CD8-positive, alpha-beta memory T cell (primary cell): ENCODE data around the gene NET1. TPM values are rescaled to one million over a fixed set of nuclear protein-coding genes. Genes with fewer than 3 reads are reported as not detected.

Experiments used
- CTCF ChIA-PET: fragments of 350-600 bp; sonication (Branson Sonifier 250); formaldehyde crosslinking; loops from one replicate; lab custom pipeline; 2021; ENCODE audit warnings: antibody characterized with exemption; lab: Charles Lee
- POLR2A ChIA-PET: fragments of 350-600 bp; sonication (Branson Sonifier 250); formaldehyde crosslinking; loops from one replicate; lab custom pipeline; 2021; ENCODE audit warnings: antibody characterized with exemption; lab: Charles Lee
- DNase-seq, 5 donors: peaks; one replicate each; pipeline versions ENCODE4 v3.0.0 to v3.0.0-alpha.2; 2020 to 2022; ENCODE audit warnings: mixed read lengths in 1 of 5
- H3K27ac ChIP-seq: one replicate; pipeline ENCODE4 v1.7.0; 2013; ENCODE audit warnings: low read depth, mild to moderate bottlenecking, low read length, moderate library complexity
- H3K27me3 ChIP-seq: 2 replicates; pipeline ENCODE4 v1.7.0; 2013; ENCODE audit warnings: low read length, mild to moderate bottlenecking; ENCODE audit not compliant: insufficient read depth, poor library complexity, severe bottlenecking
- H3K36me3 ChIP-seq: 2 replicates; pipeline ENCODE4 v1.7.0; 2013; ENCODE audit warnings: mild to moderate bottlenecking, low read length, moderate library complexity; ENCODE audit not compliant: insufficient read depth
- H3K4me1 ChIP-seq: 2 replicates; pipeline ENCODE4 v1.7.0; 2013; ENCODE audit warnings: mild to moderate bottlenecking, low read length, moderate library complexity; ENCODE audit not compliant: insufficient read depth
- H3K4me3 ChIP-seq: 2 replicates; pipeline ENCODE4 v1.7.0; 2013; ENCODE audit warnings: mild to moderate bottlenecking, low read length
- H3K9me3 ChIP-seq: 2 replicates; pipeline ENCODE4 v1.7.0; 2013; ENCODE audit warnings: mild to moderate bottlenecking, low read length
- H3K27ac Mint-ChIP-seq, 8 donors: one replicate each; pipeline ENCODE4 v1.8.0; 2020 to 2021; ENCODE audit warnings: mixed read lengths in 8 of 8, mild to moderate bottlenecking in 6 of 8, inconsistent platforms in 3 of 8, moderate library complexity in 3 of 8
- H3K27me3 Mint-ChIP-seq, 2 donors: one replicate each; pipeline ENCODE4 v1.8.0; 2020 to 2021; ENCODE audit warnings: mixed read lengths in 2 of 2, mild to moderate bottlenecking in 1 of 2, moderate library complexity in 1 of 2
- H3K36me3 Mint-ChIP-seq, 3 donors: one replicate each; pipeline ENCODE4 v1.8.0; 2020 to 2021; ENCODE audit warnings: mixed read lengths in 3 of 3, inconsistent platforms in 1 of 3, mild to moderate bottlenecking in 1 of 3
- H3K4me1 Mint-ChIP-seq, 3 donors: one replicate each; pipeline ENCODE4 v1.8.0; 2020 to 2021; ENCODE audit warnings: mixed read lengths in 3 of 3, inconsistent platforms in 1 of 3, mild to moderate bottlenecking in 1 of 3
- H3K4me3 Mint-ChIP-seq, 7 donors: one replicate each; pipeline ENCODE4 v1.8.0; 2020 to 2021; ENCODE audit warnings: mixed read lengths in 7 of 7, mild to moderate bottlenecking in 6 of 7, moderate library complexity in 4 of 7, inconsistent platforms in 2 of 7
- H3K9me3 Mint-ChIP-seq, 5 donors: one replicate each; pipeline ENCODE4 v1.8.0; 2020 to 2022; ENCODE audit warnings: mixed read lengths in 5 of 5, mild to moderate bottlenecking in 3 of 5, moderate library complexity in 2 of 5, inconsistent platforms in 1 of 5
- polyA plus RNA-seq: library from polyadenylated mRNA; unstranded; fragments of 300-500 nt; fragmentation: Illumina TruSeq; gene quantifications from one replicate; pipeline ENCODE4 v1.2.3, GENCODE V29; 2021
- total RNA-seq, 2 experiments: library from RNA; stranded (reverse); gene quantifications; one replicate each; pipeline ENCODE4 v1.2.3, GENCODE V29; 2021

Gene NET1
- total and polyA plus RNA-seq, 3 experiments from 2014 or later: 1.8 to 21.5 (median 20.4) TPM

- Mint-ChIP-seq H3K9me3 (no peaks in the 10 kb centered on the region), H3K27me3 (no peaks in the 10 kb centered on the region), H3K4me3 (no peak overlapping the region), H3K36me3 (no peaks in the 10 kb centered on the region), H3K4me1 (peaks cover 0 to 2% (median 1%) of the 10 kb centered on the region in 3 donors), H3K27ac (no peak overlapping the region)
- no peak for DNase-seq
- no peaks in the 10 kb centered on the region for H3K36me3 ChIP-seq
- peak overlapping the region; percentile 81 for H3K27ac ChIP-seq
- peaks cover 7% of the 10 kb centered on the region for H3K4me1 ChIP-seq
- POLR2A ChIA-PET: no interaction called here
- H3K4me3 ChIP-seq: no peak overlapping the region
- H3K27me3 ChIP-seq: no peaks in the 10 kb centered on the region
- no peaks in the 10 kb centered on the region for H3K9me3 ChIP-seq
- CTCF ChIA-PET: interaction anchor here (1.6 kb wide), 1 partner anchor 21 kb away, joined by 3 read pairs; no protein-coding TSS in a partner anchor
These were observed 50.5 kb downstream of the NET1 start for GRCh38 chr10:5462841-5463293.

GRCh38 chr10:5464546-5464945 is 52.2 kb downstream of the NET1 start:
- DNase-seq: no peak
- Mint-ChIP-seq H3K27ac (no peak overlapping the region), H3K36me3 (no peaks in the 10 kb centered on the region), H3K27me3 (peaks cover 0 to 1% of the 10 kb centered on the region in 2 donors), H3K9me3 (no peaks in the 10 kb centered on the region), H3K4me3 (no peak overlapping the region), H3K4me1 (no peaks in the 10 kb centered on the region)
- H3K27me3 ChIP-seq: no peaks in the 10 kb centered on the region
- no peak overlapping the region for H3K27ac ChIP-seq
- H3K9me3 ChIP-seq: no peaks in the 10 kb centered on the region
- no peaks in the 10 kb centered on the region for H3K36me3 ChIP-seq
- H3K4me3 ChIP-seq: no peak overlapping the region
- POLR2A ChIA-PET: no interaction called here
- CTCF ChIA-PET: interaction anchor here (1.6 kb wide), 1 partner anchor 22 kb away, joined by 3 read pairs; no protein-coding TSS in a partner anchor
- no peaks in the 10 kb centered on the region for H3K4me1 ChIP-seq

- H3K27ac Mint-ChIP-seq: no peak overlapping the region
- Histone ChIP-seq H3K4me3 (no peak overlapping the region), H3K27me3 (no peaks in the 10 kb centered on the region), H3K27ac (no peak overlapping the region), H3K36me3 (no peaks in the 10 kb centered on the region), H3K4me1 (no peaks in the 10 kb centered on the region), H3K9me3 (no peaks in the 10 kb centered on the region)
- CTCF ChIA-PET: no interaction called here
- no peak overlapping the region for H3K4me3 Mint-ChIP-seq
- H3K9me3 Mint-ChIP-seq: no peaks in the 10 kb centered on the region
- DNase-seq: no peak
- POLR2A ChIA-PET: no interaction called here
- no peaks in the 10 kb centered on the region for H3K4me1 Mint-ChIP-seq
- H3K27me3 Mint-ChIP-seq: peaks cover 0 to 1% of the 10 kb centered on the region in 2 donors
- H3K36me3 Mint-ChIP-seq: no peaks in the 10 kb centered on the region
These were observed 53.7 kb downstream of the NET1 start for GRCh38 chr10:5465976-5466450.

GRCh38 chr10:5466451-5467206 is 54.3 kb downstream of the NET1 start:
- H3K27me3 ChIP-seq: no peaks in the 10 kb centered on the region
- DNase-seq: no peak
- Mint-ChIP-seq H3K27me3 (peaks cover 0 to 1% of the 10 kb centered on the region in 2 donors), H3K4me1 (no peaks in the 10 kb centered on the region), H3K36me3 (no peaks in the 10 kb centered on the region), H3K9me3 (no peaks in the 10 kb centered on the region), H3K27ac (no peak overlapping the region), H3K4me3 (no peak overlapping the region)
- H3K9me3 ChIP-seq: no peaks in the 10 kb centered on the region
- POLR2A ChIA-PET: no interaction called here
- no peaks in the 10 kb centered on the region for H3K36me3 ChIP-seq
- no peak overlapping the region for H3K4me3 ChIP-seq
- H3K4me1 ChIP-seq: no peaks in the 10 kb centered on the region
- CTCF ChIA-PET: no interaction called here
- H3K27ac ChIP-seq: peak overlapping the region; percentile 43

GRCh38 chr10:5467207-5467535 is 54.8 kb downstream of the NET1 start:
- no peaks in the 10 kb centered on the region for H3K4me1 Mint-ChIP-seq
- no peaks in the 10 kb centered on the region for H3K36me3 Mint-ChIP-seq
- Histone ChIP-seq H3K27me3 (no peaks in the 10 kb centered on the region), H3K4me1 (no peaks in the 10 kb centered on the region), H3K36me3 (no peaks in the 10 kb centered on the region), H3K27ac (peak overlapping the region; percentile 43), H3K9me3 (no peaks in the 10 kb centered on the region), H3K4me3 (no peak overlapping the region)
- no peak for DNase-seq
- no peak overlapping the region for H3K27ac Mint-ChIP-seq
- H3K27me3 Mint-ChIP-seq: peaks cover 0 to 1% of the 10 kb centered on the region in 2 donors
- ChIA-PET POLR2A (no interaction called here), CTCF (no interaction called here)
- no peak overlapping the region for H3K4me3 Mint-ChIP-seq
- H3K9me3 Mint-ChIP-seq: no peaks in the 10 kb centered on the region

GRCh38 chr10:5467634-5468255 is 55.4 kb downstream of the NET1 start:
- POLR2A ChIA-PET: no interaction called here

GRCh38 chr10:5468262-5469106 is 56.1 kb downstream of the NET1 start:
- Histone ChIP-seq H3K36me3 (no peaks in the 10 kb centered on the region), H3K27ac (peak overlapping the region; percentile 43), H3K9me3 (no peaks in the 10 kb centered on the region), H3K27me3 (no peaks in the 10 kb centered on the region), H3K4me1 (no peaks in the 10 kb centered on the region), H3K4me3 (no peak overlapping the region)
- no peaks in the 10 kb centered on the region for H3K9me3 Mint-ChIP-seq
- H3K4me3 Mint-ChIP-seq: no peak overlapping the region
- no peak overlapping the region for H3K27ac Mint-ChIP-seq
- H3K36me3 Mint-ChIP-seq: no peaks in the 10 kb centered on the region
- ChIA-PET POLR2A (interaction anchor here (0.7 kb wide), 1 partner anchor 22 kb away, joined by 4 read pairs; no protein-coding TSS in a partner anchor), CTCF (no interaction called here)
- no peaks in the 10 kb centered on the region for H3K4me1 Mint-ChIP-seq
- peaks cover 0 to 1% of the 10 kb centered on the region in 2 donors for H3K27me3 Mint-ChIP-seq
- no peak for DNase-seq

More at GRCh38 chr10:5467634-5468255, 55.4 kb downstream of the NET1 start:
- no peak for DNase-seq
- H3K27ac ChIP-seq: peak overlapping the region; percentile 43
- H3K4me3 ChIP-seq: no peak overlapping the region
- H3K4me1 ChIP-seq: no peaks in the 10 kb centered on the region
- peaks cover 0 to 1% of the 10 kb centered on the region in 2 donors for H3K27me3 Mint-ChIP-seq
- no peaks in the 10 kb centered on the region for H3K9me3 Mint-ChIP-seq
- H3K9me3 ChIP-seq: no peaks in the 10 kb centered on the region
- no peaks in the 10 kb centered on the region for H3K36me3 Mint-ChIP-seq
- CTCF ChIA-PET: no interaction called here
- peak overlapping the region in 1 of 8 donors; percentile 44 for H3K27ac Mint-ChIP-seq
- H3K36me3 ChIP-seq: no peaks in the 10 kb centered on the region
- no peaks in the 10 kb centered on the region for H3K4me1 Mint-ChIP-seq
- H3K4me3 Mint-ChIP-seq: no peak overlapping the region
- H3K27me3 ChIP-seq: no peaks in the 10 kb centered on the region
